GM18861 (cell line): Measurements from ENCODE around the gene ITPR1.

Experiments used
- ATAC-seq: cut with Tn5 transposase; IDR thresholded peaks from one replicate; pipeline ENCODE4 v1.9.1; 2021; ENCODE audit not compliant: unreplicated experiment

Gene ITPR1

GRCh38 chr3:4564928-4565586 is 71.9 kb downstream of the ITPR1 start:
- no peak for ATAC-seq

GRCh38 chr3:4565809-4566501 is 72.8 kb downstream of the ITPR1 start:
- no peak for ATAC-seq

- ATAC-seq = no peak
These were observed 75.7 kb downstream of the ITPR1 start for GRCh38 chr3:4568841-4569240.

- ATAC-seq = no peak
These were observed 77.9 kb downstream of the ITPR1 start for GRCh38 chr3:4570840-4571621.

DNA sequence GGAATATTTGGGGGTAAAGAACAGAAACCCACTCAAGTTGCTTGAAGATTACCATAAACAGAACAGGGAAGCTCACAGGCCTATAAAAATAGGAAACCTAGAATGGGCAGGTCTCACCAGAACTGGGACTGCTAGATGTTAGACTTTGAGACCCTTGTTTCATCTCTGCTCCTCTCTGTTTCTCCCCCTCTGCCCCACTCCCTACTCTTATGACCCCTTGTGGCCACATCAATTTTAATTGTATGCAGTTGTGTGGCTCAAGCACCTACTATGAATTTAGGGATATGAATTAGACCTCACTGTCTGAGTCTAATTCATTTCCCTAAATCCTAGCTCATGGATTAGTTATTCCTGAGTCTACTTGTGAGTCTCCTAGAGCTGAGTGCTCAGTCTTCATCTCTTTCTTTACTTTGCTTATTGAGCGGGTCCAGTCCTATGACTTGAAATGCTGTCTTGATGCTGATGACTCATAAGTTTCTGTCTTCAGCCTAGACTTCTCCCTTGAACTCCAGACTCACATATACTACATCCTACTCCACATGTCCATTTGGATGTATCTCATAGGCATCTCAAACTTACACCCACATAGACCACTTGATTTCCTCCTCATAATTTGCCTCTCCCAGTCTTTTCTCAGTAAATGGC is 78.7 kb downstream of the ITPR1 start:
- ATAC-seq = peak; percentile 44

GRCh38 chr3:4573153-4573552 is 80.0 kb downstream of the ITPR1 start:
- ATAC-seq = no peak

GRCh38 chr3:4574426-4574965 is 81.3 kb downstream of the ITPR1 start:
- no peak for ATAC-seq

GRCh38 chr3:4575381-4575780 is 82.2 kb downstream of the ITPR1 start:
- no peak for ATAC-seq

DNA sequence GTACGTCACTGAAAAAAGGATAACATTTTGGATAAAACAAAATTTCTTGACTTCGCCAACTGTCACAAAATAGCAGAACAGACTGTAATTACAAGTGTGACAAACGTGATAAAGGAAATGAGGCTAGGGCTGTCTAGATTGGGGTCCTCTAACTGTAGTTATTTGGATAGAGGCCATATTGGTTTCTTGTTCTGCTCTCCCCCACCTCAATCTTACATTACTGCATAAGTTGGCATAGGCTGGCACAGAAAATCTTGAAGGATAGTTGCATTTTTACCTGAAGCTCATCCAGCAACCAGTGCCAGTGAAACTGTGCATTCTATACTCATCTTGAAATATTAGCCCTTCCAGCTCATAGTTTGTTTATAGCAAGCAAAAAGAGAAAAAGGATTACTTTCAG is 84.6 kb downstream of the ITPR1 start:
- no peak for ATAC-seq

DNA sequence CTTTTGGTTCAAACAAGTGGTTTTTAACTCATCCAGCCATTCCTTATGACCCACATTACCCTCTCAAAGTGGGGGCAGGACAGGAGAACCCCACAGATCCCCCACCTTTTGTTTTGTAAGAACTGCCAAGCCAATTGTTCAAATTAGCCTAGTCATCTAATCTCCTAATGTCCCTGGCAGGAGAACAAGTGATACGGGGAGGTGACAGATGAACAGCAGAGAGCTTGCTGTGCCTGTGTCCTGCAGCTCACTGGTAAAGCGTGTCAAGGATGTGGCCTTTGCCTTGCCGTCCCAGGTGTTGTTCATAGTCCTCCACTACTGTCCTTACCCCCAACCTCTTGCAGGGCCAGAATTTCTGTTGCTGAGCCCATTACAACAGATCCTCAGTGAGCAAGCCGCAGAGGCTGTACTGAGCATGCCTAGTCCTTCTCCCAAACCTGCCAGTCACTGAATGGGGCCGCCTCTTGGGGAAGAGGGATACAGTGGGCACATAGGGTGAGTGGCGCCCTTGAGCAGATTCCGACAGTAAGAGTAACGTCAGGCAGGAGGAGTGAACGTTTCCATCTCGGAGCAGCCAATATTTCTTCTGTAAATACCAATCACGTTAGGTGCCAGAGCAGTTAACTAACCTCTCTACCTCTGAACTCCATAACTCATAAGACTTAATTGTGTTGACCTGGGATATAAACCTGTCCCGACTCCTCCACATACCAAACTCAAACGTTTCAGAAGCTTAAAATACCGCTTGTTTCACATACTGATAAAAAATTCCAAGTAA is 87.4 kb downstream of the ITPR1 start:
- ATAC-seq = no peak

GRCh38 chr3:4581124-4581424 is 87.9 kb downstream of the ITPR1 start:
- no peak for ATAC-seq

DNA sequence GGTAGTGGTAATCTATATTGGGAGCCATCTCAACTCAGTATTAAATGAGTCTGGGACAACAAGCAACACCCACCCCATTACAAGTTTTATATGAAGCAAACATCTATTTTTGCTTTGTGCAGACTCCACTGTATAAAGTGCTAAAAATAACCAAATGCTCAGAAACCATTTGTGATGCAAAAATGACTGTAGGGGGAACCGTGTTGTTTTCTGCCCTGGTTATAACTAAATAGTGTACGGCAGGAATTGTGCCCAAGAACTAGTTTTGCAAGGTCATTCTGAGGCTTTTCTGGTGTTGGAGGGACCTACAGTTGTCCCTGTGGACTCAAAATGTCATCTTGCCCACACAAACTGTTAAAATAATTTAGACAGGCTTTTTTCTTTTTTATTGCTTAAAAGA is 88.3 kb downstream of the ITPR1 start:
- ATAC-seq = no peak

- no peak for ATAC-seq
These were observed 88.9 kb downstream of the ITPR1 start for GRCh38 chr3:4581920-4582611.

DNA sequence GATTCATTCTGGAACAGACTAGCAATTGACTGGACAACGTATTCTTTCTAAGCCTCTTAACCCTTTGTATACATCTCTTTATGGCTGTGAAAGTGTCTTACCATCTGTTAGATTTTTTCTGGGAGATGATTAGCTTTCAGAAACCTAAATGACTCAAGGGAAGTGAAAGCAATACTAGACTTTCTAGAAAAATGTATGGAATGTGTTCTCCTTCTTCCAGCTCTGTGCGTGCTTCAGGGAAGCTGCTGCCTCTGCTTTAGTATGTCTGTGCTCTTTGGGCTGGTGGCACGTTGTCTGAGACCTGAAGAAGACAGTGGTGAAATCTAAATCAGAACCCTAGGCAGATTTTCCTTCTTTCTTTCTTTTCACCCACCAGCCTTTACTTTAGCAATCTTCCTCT is 89.5 kb downstream of the ITPR1 start:
- no peak for ATAC-seq

DNA sequence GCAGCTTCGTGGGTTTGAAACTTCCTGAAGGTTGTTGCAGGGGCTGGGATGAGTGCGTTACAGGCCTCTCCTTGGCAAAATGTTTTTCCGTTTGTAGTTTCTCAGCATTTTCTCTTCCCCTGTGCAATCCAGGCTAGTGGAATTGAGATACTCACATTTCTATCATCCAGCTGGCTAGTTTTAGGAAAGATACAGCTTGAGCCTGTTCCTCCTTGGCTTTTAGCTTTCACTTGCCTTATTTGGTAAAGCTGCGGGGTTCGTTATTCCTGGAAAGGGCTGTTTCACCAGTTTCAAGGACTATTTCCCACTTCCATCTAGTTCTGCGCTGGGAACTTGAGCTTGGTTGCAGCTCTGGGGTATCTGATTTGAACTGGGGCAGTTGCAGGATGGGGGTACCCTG is 90.3 kb downstream of the ITPR1 start:
- ATAC-seq = no peak

DNA sequence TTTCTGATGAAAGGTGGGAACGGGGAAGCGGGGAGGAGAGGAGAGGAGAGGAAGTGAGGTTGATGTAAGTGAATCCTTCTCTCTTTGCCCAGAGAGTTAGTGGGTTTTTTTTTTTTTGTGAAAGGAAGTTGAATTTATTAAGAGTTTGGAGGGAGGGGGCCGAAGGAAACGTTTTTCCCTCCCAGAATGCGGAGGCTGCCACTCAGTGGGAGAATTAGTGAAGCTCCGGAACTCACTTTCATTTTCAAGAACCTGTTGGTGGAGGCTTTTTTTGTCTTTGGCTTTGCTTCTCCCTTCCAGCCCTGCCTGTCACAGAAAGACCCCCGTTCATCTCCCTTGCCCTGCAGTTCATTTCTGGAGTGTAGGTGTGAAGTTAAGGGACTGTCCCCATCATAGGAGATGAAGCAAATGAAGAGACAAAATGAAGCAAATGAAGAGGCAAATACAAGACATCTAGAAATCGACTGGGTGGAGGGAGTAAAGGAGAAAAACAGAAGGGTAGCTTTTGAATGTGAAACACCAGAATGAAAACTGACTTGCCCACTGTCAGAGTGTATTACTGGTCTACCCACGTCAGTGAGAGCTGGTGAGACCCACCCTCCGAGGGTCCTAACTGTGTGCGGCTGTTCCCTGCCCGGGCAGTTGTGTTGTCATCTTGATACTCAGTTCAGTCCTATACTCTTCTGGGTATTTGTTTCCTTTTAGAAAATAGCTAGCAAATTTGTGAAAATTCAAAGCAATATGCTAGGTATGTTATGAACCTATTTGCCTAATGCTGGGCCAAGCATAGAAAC is 91.5 kb downstream of the ITPR1 start:
- ATAC-seq = peak; percentile 47

DNA sequence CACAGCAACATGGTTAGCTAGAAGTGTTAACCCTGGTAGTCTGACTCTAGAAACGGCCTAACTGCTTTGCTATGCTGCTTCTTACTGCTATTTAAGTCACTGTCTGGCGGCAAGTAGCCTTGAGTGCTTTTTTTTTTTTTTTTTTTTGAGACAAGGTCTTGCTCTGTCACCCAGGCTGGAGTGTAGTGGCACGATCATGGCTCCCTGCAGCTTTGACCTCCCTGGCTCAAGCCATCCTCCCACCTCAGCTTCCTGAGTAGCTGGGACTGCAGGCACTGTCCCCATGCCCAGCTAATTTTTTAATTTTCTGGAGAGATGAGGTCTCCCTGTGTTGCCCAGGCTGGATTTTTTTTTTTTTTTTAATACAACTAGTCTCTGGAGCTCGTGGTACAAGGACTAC is 93.2 kb downstream of the ITPR1 start:
- no peak for ATAC-seq

GRCh38 chr3:4587061-4587837 is 94.1 kb downstream of the ITPR1 start:
- ATAC-seq = no peak

DNA sequence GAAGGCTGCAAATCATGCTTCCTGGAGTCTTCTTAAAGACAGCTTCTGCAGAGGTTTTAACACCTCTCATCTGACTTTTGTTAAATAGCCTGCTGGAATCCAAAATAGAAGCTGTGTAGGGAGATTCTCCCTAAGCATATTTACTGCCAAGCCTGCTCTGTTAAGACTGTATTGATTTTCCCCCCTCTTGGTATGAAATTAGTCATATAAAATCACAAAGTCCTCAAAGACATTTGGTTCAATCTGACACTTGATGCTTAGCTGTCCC is 94.6 kb downstream of the ITPR1 start:
- no peak for ATAC-seq
